Tibial artery (tissue), 4 donors: Measurements from ENCODE around the gene CAP2.

Experiments used
- DNase-seq, 2 donors: peaks; one replicate each; pipeline ENCODE4 v3.0.0-alpha.2; 2019
- H3K27ac ChIP-seq, 2 donors: fragments of 200-600 bp; sonication (generic) in 1 of 2; 1 replicate in 1 of 2; 2 replicates in 1 of 2; pipeline ENCODE4 v1.5.1; 2018 to 2019; ENCODE audit warnings: mild to moderate bottlenecking in 1 of 2
- H3K27me3 ChIP-seq, 2 donors: fragments of 200-600 bp; sonication (generic) in 1 of 2; one replicate each; pipeline versions ENCODE4 v1.5.1 to v1.6.0; 2016 to 2019
- H3K36me3 ChIP-seq, 3 donors: fragments of 200-600 bp; sonication (generic) in 2 of 3; one replicate each; pipeline ENCODE4 v1.5.1; 2016 to 2019; ENCODE audit warnings: mild to moderate bottlenecking in 2 of 3
- H3K4me1 ChIP-seq, 4 donors: fragments of 200-600 bp; sonication (generic) in 2 of 4; 1 replicate in 3 of 4; 2 replicates in 1 of 4; pipeline ENCODE4 v1.5.1; 2016 to 2019
- H3K4me3 ChIP-seq, 2 donors: fragments of 200-600 bp; sonication (generic) in 1 of 2; 1 replicate in 1 of 2; 2 replicates in 1 of 2; pipeline ENCODE4 v1.5.1; 2018 to 2019; ENCODE audit warnings: mild to moderate bottlenecking in 2 of 2
- H3K9me3 ChIP-seq, 3 donors: fragments of 200-600 bp; sonication (generic) in 1 of 3; one replicate each; pipeline ENCODE4 v1.5.1; 2016 to 2019
- intact Hi-C: fragments of 100-400 bp; cut with DNase I; formaldehyde crosslinking; loops from one replicate; pipeline ENCODE4 v1.15.0; 2023; ENCODE audit warnings: low total_unique reads
- TF ChIP-seq, protein P1 (sequence below), 2 experiments: fragments of 200-600 bp in 1 of 2; fragments of 450-650 bp in 1 of 2; IDR thresholded peaks; one replicate each; pipeline ENCODE4 v1.5.1; 2017 to 2019; ENCODE audit warnings: antibody characterized with exemption in 2 of 2, mild to moderate bottlenecking in 1 of 2, moderate library complexity in 1 of 2

Gene CAP2

GRCh38 chr6:17506531-17506930 lies 113.1 kb downstream of the CAP2 start:
- no peak for DNase-seq
- Histone ChIP-seq H3K27me3 (no peaks in the 10 kb centered on the region), H3K36me3 (peaks cover 5 to 19% (median 19%) of the 10 kb centered on the region in 3 donors), H3K4me3 (no peak overlapping the region), H3K27ac (peak overlapping the region in 1 of 2 donors; percentile 37), H3K4me1 (peaks cover 0 to 16% (median 0%) of the 10 kb centered on the region in 4 donors), H3K9me3 (no peaks in the 10 kb centered on the region)
- intact Hi-C loops, result no loop called here
- TF ChIP-seq, protein P1, sequence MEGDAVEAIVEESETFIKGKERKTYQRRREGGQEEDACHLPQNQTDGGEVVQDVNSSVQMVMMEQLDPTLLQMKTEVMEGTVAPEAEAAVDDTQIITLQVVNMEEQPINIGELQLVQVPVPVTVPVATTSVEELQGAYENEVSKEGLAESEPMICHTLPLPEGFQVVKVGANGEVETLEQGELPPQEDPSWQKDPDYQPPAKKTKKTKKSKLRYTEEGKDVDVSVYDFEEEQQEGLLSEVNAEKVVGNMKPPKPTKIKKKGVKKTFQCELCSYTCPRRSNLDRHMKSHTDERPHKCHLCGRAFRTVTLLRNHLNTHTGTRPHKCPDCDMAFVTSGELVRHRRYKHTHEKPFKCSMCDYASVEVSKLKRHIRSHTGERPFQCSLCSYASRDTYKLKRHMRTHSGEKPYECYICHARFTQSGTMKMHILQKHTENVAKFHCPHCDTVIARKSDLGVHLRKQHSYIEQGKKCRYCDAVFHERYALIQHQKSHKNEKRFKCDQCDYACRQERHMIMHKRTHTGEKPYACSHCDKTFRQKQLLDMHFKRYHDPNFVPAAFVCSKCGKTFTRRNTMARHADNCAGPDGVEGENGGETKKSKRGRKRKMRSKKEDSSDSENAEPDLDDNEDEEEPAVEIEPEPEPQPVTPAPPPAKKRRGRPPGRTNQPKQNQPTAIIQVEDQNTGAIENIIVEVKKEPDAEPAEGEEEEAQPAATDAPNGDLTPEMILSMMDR (IDR thresholded peaks at IDR 0.05), result no peak

DNA sequence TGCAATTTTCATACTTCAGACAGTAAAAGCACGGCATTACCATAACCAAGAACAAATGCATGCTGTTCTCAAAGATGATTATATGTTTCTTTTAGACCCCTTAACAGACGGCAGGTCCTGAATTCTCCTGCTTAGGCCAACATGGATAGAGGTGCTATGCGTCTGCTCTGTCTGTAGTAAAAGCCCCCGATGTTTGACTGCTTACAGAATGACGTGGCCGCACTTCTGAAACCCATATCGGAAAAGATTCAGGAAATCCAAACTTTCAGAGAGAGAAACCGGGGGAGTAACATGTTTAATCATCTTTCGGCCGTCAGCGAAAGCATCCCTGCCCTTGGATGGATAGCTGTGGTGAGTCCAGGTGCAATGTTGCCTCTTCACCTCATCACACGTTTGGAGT lies 113.6 kb downstream of the CAP2 start:
- intact Hi-C loops, result no loop called here
- no peak for DNase-seq
- no peak overlapping the region for H3K4me3 ChIP-seq
- H3K4me1 ChIP-seq, result peaks cover 0 to 16% (median 0%) of the 10 kb centered on the region in 4 donors
- TF ChIP-seq, protein P1 (IDR thresholded peaks at IDR 0.05), result no peak
- no peak overlapping the region for H3K27ac ChIP-seq
- no peaks in the 10 kb centered on the region for H3K27me3 ChIP-seq
- no peaks in the 10 kb centered on the region for H3K9me3 ChIP-seq
- peaks cover 5 to 19% (median 19%) of the 10 kb centered on the region in 3 donors for H3K36me3 ChIP-seq

DNA sequence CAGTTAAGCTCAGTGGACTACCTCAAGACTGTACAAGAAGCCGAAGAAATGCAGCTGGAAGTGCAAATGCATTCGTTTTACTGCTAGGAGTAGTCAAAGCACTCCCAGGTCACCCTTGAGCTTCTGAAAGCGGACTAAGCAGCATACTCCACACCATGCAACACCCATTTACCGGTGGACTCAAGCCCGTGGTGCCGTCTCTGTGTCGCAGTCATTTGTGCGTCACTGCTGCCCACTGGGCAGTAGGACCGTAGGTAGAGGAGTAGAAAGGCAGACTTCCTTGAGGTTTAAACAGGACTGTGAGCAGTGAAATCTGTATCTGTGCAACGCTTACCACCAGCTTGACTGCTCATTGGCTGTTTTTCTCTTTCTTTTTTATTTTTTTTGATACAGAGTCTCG lies 117.7 kb downstream of the CAP2 start:
- TF ChIP-seq, protein P1 (IDR thresholded peaks at IDR 0.05), result no peak
- Histone ChIP-seq H3K4me1 (peaks cover 0 to 3% (median 0%) of the 10 kb centered on the region in 4 donors), H3K27ac (no peak overlapping the region), H3K27me3 (no peaks in the 10 kb centered on the region), H3K4me3 (no peak overlapping the region), H3K36me3 (peaks cover 23 to 44% (median 38%) of the 10 kb centered on the region in 3 donors), H3K9me3 (no peaks in the 10 kb centered on the region)
- no peak for DNase-seq
- intact Hi-C loops, result no loop called here

DNA sequence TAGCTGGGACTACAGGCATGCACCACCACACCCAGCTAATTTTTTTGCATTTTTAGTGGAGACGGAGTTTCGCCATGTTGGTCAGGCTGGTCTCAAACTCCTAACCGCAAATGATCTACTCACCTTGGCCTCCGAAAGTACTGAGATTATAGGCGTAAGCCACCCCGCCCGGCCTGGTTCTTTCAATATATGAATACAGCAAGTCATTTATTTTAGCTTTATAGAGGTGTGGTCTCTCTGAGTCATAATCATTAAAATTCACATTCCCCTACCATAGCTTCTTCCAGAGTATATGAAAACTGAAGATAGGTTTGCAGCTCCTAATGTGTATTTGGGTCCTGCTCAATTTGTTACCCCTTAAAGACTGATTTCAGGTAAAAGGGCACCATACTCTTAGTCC lies 118.2 kb downstream of the CAP2 start:
- H3K9me3 ChIP-seq, result no peaks in the 10 kb centered on the region
- no peaks in the 10 kb centered on the region for H3K27me3 ChIP-seq
- H3K36me3 ChIP-seq, result peaks cover 23 to 44% (median 38%) of the 10 kb centered on the region in 3 donors
- H3K27ac ChIP-seq, result no peak overlapping the region
- H3K4me1 ChIP-seq, result no peaks in the 10 kb centered on the region
- no peak for DNase-seq
- H3K4me3 ChIP-seq, result no peak overlapping the region
- TF ChIP-seq, protein P1 (IDR thresholded peaks at IDR 0.05), result no peak
- intact Hi-C loops, result no loop called here

DNA sequence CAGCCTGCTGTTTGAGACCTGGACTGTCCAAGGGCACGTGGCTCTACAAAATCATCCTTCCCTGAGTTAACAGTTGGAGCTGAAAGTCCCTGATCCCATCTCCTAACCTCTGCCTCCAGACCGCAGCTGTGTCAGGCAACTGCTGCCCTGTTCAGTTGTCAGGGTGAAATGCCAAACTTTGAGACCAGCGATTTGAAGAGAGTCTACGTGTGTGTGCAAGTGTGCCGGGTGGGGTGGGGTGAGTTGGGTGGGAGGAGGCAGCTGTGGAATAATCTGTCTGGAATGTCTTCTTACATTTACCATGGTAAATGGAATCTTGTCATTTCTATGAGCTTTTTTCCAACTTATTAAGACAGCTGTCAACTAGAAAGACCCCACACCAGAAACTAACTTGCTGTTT lies 125.7 kb downstream of the CAP2 start:
- intact Hi-C loops, result no loop called here
- Histone ChIP-seq H3K27ac (peak overlapping the region; percentile 20 to 36), H3K36me3 (peaks cover 6 to 18% (median 17%) of the 10 kb centered on the region in 3 donors), H3K9me3 (no peaks in the 10 kb centered on the region), H3K4me3 (no peak overlapping the region), H3K27me3 (no peaks in the 10 kb centered on the region), H3K4me1 (no peaks in the 10 kb centered on the region)
- TF ChIP-seq, protein P1 (IDR thresholded peaks at IDR 0.05), result no peak
- no peak for DNase-seq

GRCh38 chr6:17525637-17526036 lies 132.2 kb downstream of the CAP2 start:
- DNase-seq, result peak in 1 of 2 donors; percentile 21
- H3K27ac ChIP-seq, result no peak overlapping the region
- no peaks in the 10 kb centered on the region for H3K27me3 ChIP-seq
- H3K9me3 ChIP-seq, result no peaks in the 10 kb centered on the region
- H3K4me3 ChIP-seq, result no peak overlapping the region
- no peaks in the 10 kb centered on the region for H3K36me3 ChIP-seq
- no peaks in the 10 kb centered on the region for H3K4me1 ChIP-seq
- intact Hi-C loops, result no loop called here
- TF ChIP-seq, protein P1 (IDR thresholded peaks at IDR 0.05), result no peak
